Measurements from ENCODE around the gene EVA1C. TPM values are rescaled to one million over a fixed set of nuclear protein-coding genes. Genes with fewer than 3 reads are reported as not detected.

EVA1C gene
- total and polyA plus RNA-seq, 2 experiments from 2014 or later, result 4.6 to 6.9 TPM

DNA sequence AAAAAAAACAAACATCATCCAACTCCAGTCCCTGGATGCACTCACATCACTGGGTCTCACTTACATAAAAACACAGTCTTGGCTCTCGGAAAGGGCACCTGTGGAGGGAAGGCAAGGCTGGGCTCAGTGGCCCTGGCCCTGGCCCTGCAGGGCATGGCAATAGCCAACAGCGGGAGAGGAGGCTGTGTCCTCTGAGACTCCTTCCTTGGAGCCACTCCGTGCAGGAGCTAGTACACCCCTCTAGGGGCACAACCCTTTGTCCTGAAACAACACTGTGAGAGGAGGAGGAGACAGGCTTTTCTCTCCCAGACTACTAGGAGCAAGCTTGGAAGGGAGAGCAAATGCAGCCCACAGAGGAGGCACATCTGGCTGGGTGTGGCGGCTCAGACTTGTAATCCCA, 47.7 kb upstream of the EVA1C start:
- Mint-ChIP-seq H3K9me3 (no peaks in the 10 kb centered on the region), H3K36me3 (ENCODE audit: low read depth) (peaks cover 89% of the 10 kb centered on the region), H3K27me3 (ENCODE audit: insufficient read depth, low read depth, poor library complexity) (peaks cover 4% of the 10 kb centered on the region), H3K27ac (no peak overlapping the region; the same call in 1 of the 2 replicates), H3K4me1 (no peaks in the 10 kb centered on the region), H3K4me3 (no peak overlapping the region)
- Histone ChIP-seq H3K79me2 (replicated peaks; ENCODE audit: insufficient read depth) (no peaks in the 10 kb centered on the region), H3K27me3 (ENCODE audit: insufficient read depth) (no peaks in the 10 kb centered on the region), H2AFZ (no peak overlapping the region), H3K9me2 (ENCODE audit: insufficient read depth) (no peaks in the 10 kb centered on the region), H3K4me3 (no peak overlapping the region), H3K27ac (ENCODE audit: low read depth) (no peak overlapping the region), H4K20me1 (replicated peaks; ENCODE audit: insufficient read depth) (peaks cover 12% of the 10 kb centered on the region; the same call in 1 of the 2 replicates), H3K4me1 (ENCODE audit: insufficient read depth) (no peaks in the 10 kb centered on the region), H3K4me2 (no peak overlapping the region), H3F3A (replicated peaks; ENCODE audit: low read depth) (0 out of 2 replicates have a peak, but pooled peaks cover 2% of the 10 kb centered on the region), H3K36me3 (ENCODE audit: insufficient read depth) (peaks cover 77% of the 10 kb centered on the region)
- DNase-seq (ENCODE audit: low spot score), result peak; percentile 27
- TF ChIP-seq STAT1 (IDR thresholded peaks at IDR 0.05; ENCODE audit: unreplicated experiment) (no peak), POLR2AphosphoS5 (IDR thresholded peaks at IDR 0.05; ENCODE audit: low read depth) (no peak), EZH2phosphoT487 (IDR thresholded peaks at IDR 0.05; ENCODE audit: unreplicated experiment) (no peak), JUNB (IDR thresholded peaks at IDR 0.05; ENCODE audit: unreplicated experiment) (no peak), CREB1 (CRISPR knock-in tag; IDR thresholded peaks at IDR 0.05; ENCODE audit: low read depth) (no peak), EZH2 (IDR thresholded peaks at IDR 0.05; ENCODE audit: low read depth, unreplicated experiment) (no peak), ZNF331 (CRISPR knock-in tag; IDR thresholded peaks at IDR 0.05; ENCODE audit: low read depth) (no peak), ZNF114 (CRISPR knock-in tag; IDR thresholded peaks at IDR 0.05) (no peak), NANOG (IDR thresholded peaks at IDR 0.05; ENCODE audit: borderline replicate concordance) (no peak)
- TF ChIP-seq, protein P1, sequence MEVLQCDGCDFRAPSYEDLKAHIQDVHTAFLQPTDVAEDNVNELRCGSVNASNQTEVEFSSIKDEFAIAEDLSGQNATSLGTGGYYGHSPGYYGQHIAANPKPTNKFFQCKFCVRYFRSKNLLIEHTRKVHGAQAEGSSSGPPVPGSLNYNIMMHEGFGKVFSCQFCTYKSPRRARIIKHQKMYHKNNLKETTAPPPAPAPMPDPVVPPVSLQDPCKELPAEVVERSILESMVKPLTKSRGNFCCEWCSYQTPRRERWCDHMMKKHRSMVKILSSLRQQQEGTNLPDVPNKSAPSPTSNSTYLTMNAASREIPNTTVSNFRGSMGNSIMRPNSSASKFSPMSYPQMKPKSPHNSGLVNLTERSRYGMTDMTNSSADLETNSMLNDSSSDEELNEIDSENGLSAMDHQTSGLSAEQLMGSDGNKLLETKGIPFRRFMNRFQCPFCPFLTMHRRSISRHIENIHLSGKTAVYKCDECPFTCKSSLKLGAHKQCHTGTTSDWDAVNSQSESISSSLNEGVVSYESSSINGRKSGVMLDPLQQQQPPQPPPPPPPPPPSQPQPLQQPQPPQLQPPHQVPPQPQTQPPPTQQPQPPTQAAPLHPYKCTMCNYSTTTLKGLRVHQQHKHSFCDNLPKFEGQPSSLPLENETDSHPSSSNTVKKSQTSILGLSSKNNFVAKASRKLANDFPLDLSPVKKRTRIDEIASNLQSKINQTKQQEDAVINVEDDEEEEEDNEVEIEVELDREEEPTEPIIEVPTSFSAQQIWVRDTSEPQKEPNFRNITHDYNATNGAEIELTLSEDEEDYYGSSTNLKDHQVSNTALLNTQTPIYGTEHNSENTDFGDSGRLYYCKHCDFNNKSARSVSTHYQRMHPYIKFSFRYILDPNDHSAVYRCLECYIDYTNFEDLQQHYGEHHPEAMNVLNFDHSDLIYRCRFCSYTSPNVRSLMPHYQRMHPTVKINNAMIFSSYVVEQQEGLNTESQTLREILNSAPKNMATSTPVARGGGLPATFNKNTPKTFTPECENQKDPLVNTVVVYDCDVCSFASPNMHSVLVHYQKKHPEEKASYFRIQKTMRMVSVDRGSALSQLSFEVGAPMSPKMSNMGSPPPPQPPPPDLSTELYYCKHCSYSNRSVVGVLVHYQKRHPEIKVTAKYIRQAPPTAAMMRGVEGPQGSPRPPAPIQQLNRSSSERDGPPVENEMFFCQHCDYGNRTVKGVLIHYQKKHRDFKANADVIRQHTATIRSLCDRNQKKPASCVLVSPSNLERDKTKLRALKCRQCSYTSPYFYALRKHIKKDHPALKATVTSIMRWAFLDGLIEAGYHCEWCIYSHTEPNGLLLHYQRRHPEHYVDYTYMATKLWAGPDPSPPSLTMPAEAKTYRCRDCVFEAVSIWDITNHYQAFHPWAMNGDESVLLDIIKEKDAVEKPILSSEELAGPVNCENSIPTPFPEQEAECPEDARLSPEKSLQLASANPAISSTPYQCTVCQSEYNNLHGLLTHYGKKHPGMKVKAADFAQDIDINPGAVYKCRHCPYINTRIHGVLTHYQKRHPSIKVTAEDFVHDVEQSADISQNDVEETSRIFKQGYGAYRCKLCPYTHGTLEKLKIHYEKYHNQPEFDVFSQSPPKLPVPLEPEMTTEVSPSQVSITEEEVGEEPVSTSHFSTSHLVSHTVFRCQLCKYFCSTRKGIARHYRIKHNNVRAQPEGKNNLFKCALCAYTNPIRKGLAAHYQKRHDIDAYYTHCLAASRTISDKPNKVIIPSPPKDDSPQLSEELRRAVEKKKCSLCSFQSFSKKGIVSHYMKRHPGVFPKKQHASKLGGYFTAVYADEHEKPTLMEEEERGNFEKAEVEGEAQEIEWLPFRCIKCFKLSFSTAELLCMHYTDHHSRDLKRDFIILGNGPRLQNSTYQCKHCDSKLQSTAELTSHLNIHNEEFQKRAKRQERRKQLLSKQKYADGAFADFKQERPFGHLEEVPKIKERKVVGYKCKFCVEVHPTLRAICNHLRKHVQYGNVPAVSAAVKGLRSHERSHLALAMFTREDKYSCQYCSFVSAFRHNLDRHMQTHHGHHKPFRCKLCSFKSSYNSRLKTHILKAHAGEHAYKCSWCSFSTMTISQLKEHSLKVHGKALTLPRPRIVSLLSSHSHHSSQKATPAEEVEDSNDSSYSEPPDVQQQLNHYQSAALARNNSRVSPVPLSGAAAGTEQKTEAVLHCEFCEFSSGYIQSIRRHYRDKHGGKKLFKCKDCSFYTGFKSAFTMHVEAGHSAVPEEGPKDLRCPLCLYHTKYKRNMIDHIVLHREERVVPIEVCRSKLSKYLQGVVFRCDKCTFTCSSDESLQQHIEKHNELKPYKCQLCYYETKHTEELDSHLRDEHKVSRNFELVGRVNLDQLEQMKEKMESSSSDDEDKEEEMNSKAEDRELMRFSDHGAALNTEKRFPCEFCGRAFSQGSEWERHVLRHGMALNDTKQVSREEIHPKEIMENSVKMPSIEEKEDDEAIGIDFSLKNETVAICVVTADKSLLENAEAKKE (CRISPR knock-in tag; IDR thresholded peaks at IDR 0.05), result no peak
- TF ChIP-seq, protein P2, sequence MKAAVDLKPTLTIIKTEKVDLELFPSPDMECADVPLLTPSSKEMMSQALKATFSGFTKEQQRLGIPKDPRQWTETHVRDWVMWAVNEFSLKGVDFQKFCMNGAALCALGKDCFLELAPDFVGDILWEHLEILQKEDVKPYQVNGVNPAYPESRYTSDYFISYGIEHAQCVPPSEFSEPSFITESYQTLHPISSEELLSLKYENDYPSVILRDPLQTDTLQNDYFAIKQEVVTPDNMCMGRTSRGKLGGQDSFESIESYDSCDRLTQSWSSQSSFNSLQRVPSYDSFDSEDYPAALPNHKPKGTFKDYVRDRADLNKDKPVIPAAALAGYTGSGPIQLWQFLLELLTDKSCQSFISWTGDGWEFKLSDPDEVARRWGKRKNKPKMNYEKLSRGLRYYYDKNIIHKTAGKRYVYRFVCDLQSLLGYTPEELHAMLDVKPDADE (IDR thresholded peaks at IDR 0.05), result no peak
- TF ChIP-seq, protein P3, sequence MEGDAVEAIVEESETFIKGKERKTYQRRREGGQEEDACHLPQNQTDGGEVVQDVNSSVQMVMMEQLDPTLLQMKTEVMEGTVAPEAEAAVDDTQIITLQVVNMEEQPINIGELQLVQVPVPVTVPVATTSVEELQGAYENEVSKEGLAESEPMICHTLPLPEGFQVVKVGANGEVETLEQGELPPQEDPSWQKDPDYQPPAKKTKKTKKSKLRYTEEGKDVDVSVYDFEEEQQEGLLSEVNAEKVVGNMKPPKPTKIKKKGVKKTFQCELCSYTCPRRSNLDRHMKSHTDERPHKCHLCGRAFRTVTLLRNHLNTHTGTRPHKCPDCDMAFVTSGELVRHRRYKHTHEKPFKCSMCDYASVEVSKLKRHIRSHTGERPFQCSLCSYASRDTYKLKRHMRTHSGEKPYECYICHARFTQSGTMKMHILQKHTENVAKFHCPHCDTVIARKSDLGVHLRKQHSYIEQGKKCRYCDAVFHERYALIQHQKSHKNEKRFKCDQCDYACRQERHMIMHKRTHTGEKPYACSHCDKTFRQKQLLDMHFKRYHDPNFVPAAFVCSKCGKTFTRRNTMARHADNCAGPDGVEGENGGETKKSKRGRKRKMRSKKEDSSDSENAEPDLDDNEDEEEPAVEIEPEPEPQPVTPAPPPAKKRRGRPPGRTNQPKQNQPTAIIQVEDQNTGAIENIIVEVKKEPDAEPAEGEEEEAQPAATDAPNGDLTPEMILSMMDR (conservative IDR thresholded peaks at IDR 0.05; ENCODE audit: low read depth in 2 of 2), result no peak
- TF ChIP-seq, protein P4, sequence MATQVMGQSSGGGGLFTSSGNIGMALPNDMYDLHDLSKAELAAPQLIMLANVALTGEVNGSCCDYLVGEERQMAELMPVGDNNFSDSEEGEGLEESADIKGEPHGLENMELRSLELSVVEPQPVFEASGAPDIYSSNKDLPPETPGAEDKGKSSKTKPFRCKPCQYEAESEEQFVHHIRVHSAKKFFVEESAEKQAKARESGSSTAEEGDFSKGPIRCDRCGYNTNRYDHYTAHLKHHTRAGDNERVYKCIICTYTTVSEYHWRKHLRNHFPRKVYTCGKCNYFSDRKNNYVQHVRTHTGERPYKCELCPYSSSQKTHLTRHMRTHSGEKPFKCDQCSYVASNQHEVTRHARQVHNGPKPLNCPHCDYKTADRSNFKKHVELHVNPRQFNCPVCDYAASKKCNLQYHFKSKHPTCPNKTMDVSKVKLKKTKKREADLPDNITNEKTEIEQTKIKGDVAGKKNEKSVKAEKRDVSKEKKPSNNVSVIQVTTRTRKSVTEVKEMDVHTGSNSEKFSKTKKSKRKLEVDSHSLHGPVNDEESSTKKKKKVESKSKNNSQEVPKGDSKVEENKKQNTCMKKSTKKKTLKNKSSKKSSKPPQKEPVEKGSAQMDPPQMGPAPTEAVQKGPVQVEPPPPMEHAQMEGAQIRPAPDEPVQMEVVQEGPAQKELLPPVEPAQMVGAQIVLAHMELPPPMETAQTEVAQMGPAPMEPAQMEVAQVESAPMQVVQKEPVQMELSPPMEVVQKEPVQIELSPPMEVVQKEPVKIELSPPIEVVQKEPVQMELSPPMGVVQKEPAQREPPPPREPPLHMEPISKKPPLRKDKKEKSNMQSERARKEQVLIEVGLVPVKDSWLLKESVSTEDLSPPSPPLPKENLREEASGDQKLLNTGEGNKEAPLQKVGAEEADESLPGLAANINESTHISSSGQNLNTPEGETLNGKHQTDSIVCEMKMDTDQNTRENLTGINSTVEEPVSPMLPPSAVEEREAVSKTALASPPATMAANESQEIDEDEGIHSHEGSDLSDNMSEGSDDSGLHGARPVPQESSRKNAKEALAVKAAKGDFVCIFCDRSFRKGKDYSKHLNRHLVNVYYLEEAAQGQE (IDR thresholded peaks at IDR 0.05; ENCODE audit: unreplicated experiment), result no peak
- peak; percentile 77 for ATAC-seq
